WI38 (cell line): ENCODE results near the gene RAD9B.
"Not testable (repeated sequence)": the region's sequence is repeated elsewhere in the genome, so short reads cannot be mapped to it uniquely, and the experiment has no call there.

ENCODE experiments used
- H3K4me3 ChIP-seq: 2 replicates; pipeline ENCODE4 v1.5.1; 2011; ENCODE audit warnings: low read depth, mild to moderate bottlenecking, control low read depth, low read length
- CTCF ChIP-seq: IDR thresholded peaks from 2 replicates; pipeline ENCODE4 v1.5.1; 2012; ENCODE audit warnings: low read depth, mild to moderate bottlenecking, control low read depth, low read length

Gene RAD9B

GRCh38 chr12:110538869-110539622, 36.9 kb downstream of the RAD9B start:
- no peak for TF ChIP-seq CTCF
- H3K4me3 ChIP-seq, result no peak overlapping the region

GRCh38 chr12:110540048-110540447, 37.9 kb downstream of the RAD9B start:
- no peak overlapping the region for H3K4me3 ChIP-seq
- no peak for TF ChIP-seq CTCF

- no peak for TF ChIP-seq CTCF
- H3K4me3 ChIP-seq, result no peak overlapping the region
Measured at GRCh38 chr12:110543252-110543959, 41.3 kb downstream of the RAD9B start.

- no peak for TF ChIP-seq CTCF
- H3K4me3 ChIP-seq, result no peak overlapping the region
Measured at GRCh38 chr12:110543965-110544364, 41.8 kb downstream of the RAD9B start.

GRCh38 chr12:110545259-110545658, 43.1 kb downstream of the RAD9B start:
- not testable (repeated sequence) for H3K4me3 ChIP-seq

- TF ChIP-seq CTCF, result no peak
- H3K4me3 ChIP-seq, result no peak overlapping the region
Measured at GRCh38 chr12:110545812-110546211, 43.7 kb downstream of the RAD9B start.

GRCh38 chr12:110546339-110546738, 44.2 kb downstream of the RAD9B start:
- no peak overlapping the region for H3K4me3 ChIP-seq

More at GRCh38 chr12:110546339-110546738, 44.2 kb downstream of the RAD9B start:
- TF ChIP-seq CTCF, result no peak
